Epidermal melanocyte (primary cell): Measurements from ENCODE around the gene KMT2E.
"Not testable (repeated sequence)": the region's sequence is repeated elsewhere in the genome, so short reads cannot be mapped to it uniquely, and the experiment has no call there.

ENCODE experiments used
- DNase-seq: peaks from one replicate; pipeline ENCODE4 v3.0.0; 2011; ENCODE audit warnings: low spot score; ENCODE audit not compliant: insufficient read length

The KMT2E gene

GRCh38 chr7:105022458-105022857 lies 8.5 kb downstream of the KMT2E start:
- DNase-seq: no peak

GRCh38 chr7:105024734-105025133 lies 10.7 kb downstream of the KMT2E start:
- DNase-seq: no peak

GRCh38 chr7:105026750-105027149 lies 12.7 kb downstream of the KMT2E start:
- no peak for DNase-seq

DNA sequence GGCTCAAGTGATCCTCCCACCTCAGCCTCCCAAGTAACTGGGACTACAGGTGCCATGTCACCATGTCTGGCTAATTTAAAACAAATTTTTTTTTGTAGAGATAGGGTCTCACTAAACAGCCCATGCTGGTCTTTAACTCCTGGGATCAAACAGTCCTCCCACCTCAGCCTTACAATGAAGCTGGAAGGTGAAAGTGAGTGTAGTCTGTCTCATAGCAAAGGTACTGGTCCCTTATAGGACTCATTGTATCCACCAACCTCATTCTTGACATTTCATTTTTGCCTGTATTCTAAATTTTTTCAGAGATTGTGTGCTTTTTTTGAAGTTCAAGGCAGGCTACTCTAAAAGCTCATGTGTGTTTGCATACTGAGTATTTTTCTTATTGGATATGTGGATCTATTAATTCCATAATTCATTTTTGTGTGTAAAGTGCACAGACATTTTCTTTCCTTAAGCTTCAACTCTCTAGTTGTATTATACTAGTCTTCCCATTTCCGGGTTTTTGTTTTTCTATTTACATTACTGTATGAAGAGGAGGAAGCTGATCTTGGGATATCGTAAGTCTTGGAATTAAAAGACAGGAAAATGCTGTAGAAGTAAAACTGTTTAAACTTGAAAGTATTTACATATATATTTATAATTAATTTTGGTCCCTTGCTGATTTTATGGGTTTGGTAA lies 13.3 kb downstream of the KMT2E start:
- DNase-seq: no peak

- no peak for DNase-seq
These were observed 14.0 kb downstream of the KMT2E start for GRCh38 chr7:105028004-105028403.

DNA sequence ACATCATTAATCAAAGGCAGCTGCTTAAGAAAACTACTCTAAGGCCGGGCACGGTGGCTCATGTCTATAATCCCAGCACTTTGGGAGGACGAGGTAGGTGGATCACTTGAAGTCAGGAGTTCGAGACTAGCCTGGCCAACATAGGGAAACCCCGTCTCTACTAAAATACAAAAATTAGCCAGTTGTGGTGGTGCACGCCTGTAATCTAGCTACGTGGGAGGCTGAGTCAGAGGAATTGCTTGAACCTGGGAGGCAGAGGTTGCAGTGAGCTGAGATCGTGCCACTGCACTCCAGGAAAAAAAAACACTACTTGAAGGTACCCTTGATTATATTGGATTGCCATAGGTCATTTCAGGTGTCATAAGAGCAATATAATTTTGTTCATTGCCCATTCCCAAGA lies 14.9 kb downstream of the KMT2E start:
- DNase-seq: not testable (repeated sequence)

DNA sequence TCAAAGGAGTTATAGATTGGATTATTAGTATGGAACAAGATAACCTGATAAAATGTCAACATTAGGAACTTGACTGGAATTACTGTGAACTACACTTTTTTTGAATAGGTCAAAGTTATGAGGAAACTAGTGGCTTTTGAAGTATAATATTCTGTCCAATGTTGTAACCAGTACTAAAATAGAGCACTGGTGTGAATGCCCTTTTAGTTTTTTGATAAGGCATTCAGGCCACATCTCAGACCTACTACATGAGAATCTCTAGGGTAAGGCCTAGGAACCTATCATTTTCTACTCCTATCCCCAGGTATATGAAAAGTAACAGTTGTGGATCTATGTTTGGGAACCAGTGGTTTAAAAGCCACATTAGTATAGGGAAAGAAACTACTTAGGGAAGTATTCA lies 16.4 kb downstream of the KMT2E start:
- DNase-seq: no peak

DNA sequence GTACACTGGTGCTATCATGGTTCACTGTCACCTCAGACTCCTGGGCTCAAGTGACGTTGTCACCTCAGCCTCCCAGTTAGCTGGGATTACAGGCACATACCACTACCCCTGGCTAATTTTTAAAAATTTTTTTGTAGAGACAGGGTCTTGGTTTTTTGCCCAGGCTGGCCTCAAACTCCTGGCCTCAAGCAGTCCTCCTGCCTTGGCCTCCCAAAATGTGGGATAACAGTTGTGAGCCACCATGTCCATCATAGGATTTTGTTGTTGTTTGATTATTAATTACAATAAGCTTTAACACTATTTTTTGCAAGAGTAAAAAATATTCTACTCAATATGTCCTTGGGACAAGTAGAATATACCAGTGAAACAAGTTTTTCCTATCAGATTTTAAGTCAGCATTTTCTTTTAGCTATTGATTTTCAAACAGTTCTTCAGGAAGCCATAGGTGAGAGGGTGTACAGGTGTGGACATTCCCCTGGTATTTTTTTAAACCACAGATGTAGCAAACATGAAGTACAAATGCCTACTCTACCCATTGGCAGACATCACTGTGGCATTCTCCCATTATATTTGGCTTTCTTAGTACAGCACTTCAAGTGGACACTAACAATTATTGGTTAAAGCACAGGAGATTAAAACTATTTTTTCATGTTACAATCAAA lies 18.7 kb downstream of the KMT2E start:
- no peak for DNase-seq

GRCh38 chr7:105035349-105035748 lies 21.3 kb downstream of the KMT2E start:
- no peak for DNase-seq

GRCh38 chr7:105036217-105037168 lies 22.5 kb downstream of the KMT2E start:
- no peak for DNase-seq

GRCh38 chr7:105037319-105037718 lies 23.3 kb downstream of the KMT2E start:
- no peak for DNase-seq

DNA sequence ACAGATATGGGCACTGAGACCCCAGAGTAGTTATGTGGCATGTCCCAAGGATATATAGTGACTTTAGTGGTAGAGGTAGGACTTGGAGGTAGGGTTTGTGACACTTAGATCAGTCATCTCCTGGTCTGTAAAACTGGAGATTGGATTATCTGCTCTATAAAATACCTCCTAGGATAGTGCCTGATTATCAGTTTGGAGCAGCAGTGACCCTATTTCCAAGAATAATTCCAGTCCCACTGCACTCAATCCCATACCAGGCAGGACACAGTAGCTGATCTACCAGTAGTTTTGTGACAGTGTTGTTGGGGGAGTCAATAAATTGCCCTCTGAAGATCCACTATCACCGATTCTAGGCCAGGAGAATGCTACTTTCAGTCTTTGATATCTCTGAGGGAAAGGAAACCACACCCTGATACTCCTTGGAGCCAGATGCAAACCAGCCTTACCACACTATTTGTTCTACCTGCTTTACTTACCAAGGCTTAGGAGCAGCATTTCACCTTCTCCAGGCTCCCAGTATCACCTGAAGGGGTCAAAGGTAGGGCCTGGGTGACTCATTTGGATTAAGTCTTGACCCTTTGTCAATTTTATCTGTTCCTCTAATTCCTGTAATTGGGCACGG lies 30.6 kb downstream of the KMT2E start:
- no peak for DNase-seq

GRCh38 chr7:105046414-105046813 lies 32.4 kb downstream of the KMT2E start:
- DNase-seq: no peak

GRCh38 chr7:105047932-105048331 lies 33.9 kb downstream of the KMT2E start:
- DNase-seq: no peak

GRCh38 chr7:105050493-105050892 lies 36.5 kb downstream of the KMT2E start:
- no peak for DNase-seq

GRCh38 chr7:105050899-105051298 lies 36.9 kb downstream of the KMT2E start:
- not testable (repeated sequence) for DNase-seq

- DNase-seq: no peak
These were observed 41.1 kb downstream of the KMT2E start for GRCh38 chr7:105055084-105055483.

GRCh38 chr7:105055621-105056020 lies 41.6 kb downstream of the KMT2E start:
- DNase-seq: no peak

DNA sequence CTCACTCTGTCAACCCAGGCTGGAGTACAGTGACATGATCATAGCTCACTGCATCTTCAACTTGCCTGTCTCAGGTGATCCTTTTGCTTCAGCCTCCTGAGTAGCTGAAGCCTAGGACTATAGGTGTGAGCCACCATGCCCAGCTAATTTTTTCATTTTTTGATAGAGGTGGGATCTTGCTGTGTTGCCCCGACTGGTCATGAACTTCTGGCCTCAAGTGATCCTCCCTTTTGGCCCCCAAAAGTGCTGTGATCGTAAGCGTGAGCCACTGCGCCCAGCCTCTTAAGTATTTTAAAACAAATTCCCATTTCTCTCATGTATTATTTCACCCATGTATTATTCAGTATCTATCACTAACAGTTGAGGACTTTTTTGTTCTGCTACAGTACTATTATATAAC lies 43.5 kb downstream of the KMT2E start:
- DNase-seq: no peak

DNA sequence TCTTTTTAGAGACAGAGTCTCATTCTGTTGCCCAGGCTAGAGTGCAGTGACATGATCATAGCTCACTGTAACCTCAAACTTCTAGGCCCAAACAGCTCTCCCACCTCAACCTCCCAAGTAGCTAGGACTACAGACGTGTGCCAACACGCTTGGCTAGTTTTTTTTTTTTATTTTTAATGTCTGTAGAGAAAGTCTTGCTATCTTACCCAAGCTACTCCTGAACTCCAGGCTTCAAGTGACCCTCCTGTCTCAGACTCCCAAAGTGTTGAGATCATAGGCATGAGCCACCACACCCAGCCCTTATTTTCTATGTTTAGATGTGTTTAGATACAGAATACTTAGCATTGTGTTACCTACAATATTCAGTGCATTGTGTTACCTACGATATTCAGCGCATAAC lies 46.4 kb downstream of the KMT2E start:
- DNase-seq: no peak

- DNase-seq: no peak
These were observed 46.9 kb downstream of the KMT2E start for GRCh38 chr7:105060923-105061322.

- DNase-seq: no peak
These were observed 51.1 kb downstream of the KMT2E start for GRCh38 chr7:105065104-105065503.
